Lung (tissue), 12 donors: ENCODE measurements around the gene CSNK1G2. TPM values are rescaled to one million over a fixed set of nuclear protein-coding genes. Genes with fewer than 3 reads are reported as not detected.

Experiments used
- ATAC-seq: fragments of 200-7000 bp; cut with Tn5 transposase; one replicate; pipeline ENCODE4 v1.9.1; 2020; ENCODE audit warnings: moderate number of reproducible peaks; ENCODE audit not compliant: insufficient read depth, low FRiP score
- DNase-seq, 3 donors: peaks; one replicate each; pipeline ENCODE4 v3.0.0-alpha.2; 2013 to 2017
- H3K27ac ChIP-seq, 2 donors: one replicate each; pipeline ENCODE4 v1.5.1; 2013; ENCODE audit warnings: mild to moderate bottlenecking in 2 of 2, moderate library complexity in 2 of 2, control low read depth in 1 of 2, inconsistent platforms in 1 of 2, low read depth in 1 of 2, low read length in 1 of 2
- H3K27me3 ChIP-seq, 3 donors: one replicate each; pipeline ENCODE4 v1.5.1; 2013; ENCODE audit warnings: low read length in 2 of 3; ENCODE audit not compliant: control insufficient read depth in 3 of 3, insufficient read depth in 3 of 3
- H3K36me3 ChIP-seq, 4 donors: one replicate each; pipeline ENCODE4 v1.5.1; 2013; ENCODE audit warnings: low read length in 4 of 4, mild to moderate bottlenecking in 1 of 4, moderate library complexity in 1 of 4; ENCODE audit not compliant: control insufficient read depth in 4 of 4, insufficient read depth in 4 of 4
- H3K4me1 ChIP-seq, 5 donors: one replicate each; pipeline ENCODE4 v1.5.1; 2013; ENCODE audit warnings: low read length in 5 of 5, mild to moderate bottlenecking in 2 of 5, moderate library complexity in 1 of 5; ENCODE audit not compliant: control insufficient read depth in 5 of 5, insufficient read depth in 5 of 5
- H3K4me3 ChIP-seq: one replicate; pipeline ENCODE4 v1.5.1; 2013; ENCODE audit warnings: mild to moderate bottlenecking, control low read depth, moderate library complexity
- H3K9ac ChIP-seq, 2 donors: one replicate each; pipeline ENCODE4 v1.5.1; 2013; ENCODE audit warnings: low read length in 2 of 2, control low read depth in 1 of 2; ENCODE audit not compliant: insufficient read depth in 1 of 2
- H3K9me3 ChIP-seq, 4 donors: one replicate each; pipeline ENCODE4 v1.5.1; 2013; ENCODE audit warnings: low read length in 3 of 4, mild to moderate bottlenecking in 1 of 4, moderate library complexity in 1 of 4; ENCODE audit not compliant: control insufficient read depth in 4 of 4, insufficient read depth in 3 of 4
- CTCF ChIP-seq: IDR thresholded peaks from 2 replicates; pipeline ENCODE4 v1.5.1; 2012; ENCODE audit warnings: mild to moderate bottlenecking; ENCODE audit errors: control extremely low read depth, extremely low read depth
- WGBS, 2 donors: extraction: QIAGEN DNeasy Blood & Tissue Kit; methylation state at CpG; one replicate each; pipeline ENCODE4 v1.1.7; 2013; 5-methylcytosine and 5-hydroxymethylcytosine counted together
- polyA plus RNA-seq, 2 donors: library from polyadenylated mRNA; stranded (reverse); fragments of 200-250 nt; gene quantifications; one replicate each; pipeline ENCODE4 v1.2.1, GENCODE V29; 2013
- total RNA-seq, 2 donors: library from RNA; depleted of rRNA in 1 of 2; stranded (reverse); fragments of >200 nt in 1 of 2; gene quantifications; one replicate each; pipeline ENCODE4 v1.2.1, GENCODE V29; 2014 to 2021
- donor health status: control.
- donor health status: control.
- donor health status: Bipolar disorder and iron deficiency.
- donor health status: healthy.
- donor health status: DM: yes; HTN: yes; CAD: no.

CSNK1G2 gene
- total and polyA plus RNA-seq, 4 donors: 50.0 to 80.2 (median 70.8) TPM

DNA sequence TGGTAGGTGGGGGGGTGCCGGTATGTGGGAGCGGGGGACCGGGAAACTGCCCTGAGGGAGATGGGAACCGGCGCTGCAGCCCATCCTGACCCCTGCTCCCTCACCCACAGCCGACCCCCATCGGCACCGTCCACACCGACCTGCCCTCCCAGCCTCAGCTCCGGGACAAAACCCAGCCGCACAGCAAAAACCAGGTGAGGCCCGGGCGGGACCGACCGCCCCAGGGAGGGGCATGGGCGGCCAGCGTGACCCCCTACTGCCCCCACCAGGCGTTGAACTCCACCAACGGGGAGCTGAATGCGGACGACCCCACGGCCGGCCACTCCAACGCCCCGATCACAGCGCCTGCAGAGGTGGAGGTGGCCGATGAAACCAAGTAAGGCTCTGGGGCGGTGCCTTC, 38.7 kb downstream of the CSNK1G2 start:
- no peak overlapping the region for H3K27ac ChIP-seq
- peaks cover 0 to 2% (median 0%) of the 10 kb centered on the region in 4 donors for H3K9me3 ChIP-seq
- peaks cover 0 to 4% (median 0%) of the 10 kb centered on the region in 5 donors for H3K4me1 ChIP-seq
- ATAC-seq (no peak), DNase-seq (no peak)
- peaks cover 5 to 57% (median 11%) of the 10 kb centered on the region in 4 donors for H3K36me3 ChIP-seq
- WGBS, 2 donors: 95% methylated on average over 28 of the region's 28 CpGs
- H3K27me3 ChIP-seq: no peaks in the 10 kb centered on the region
- no peak for TF ChIP-seq CTCF
- no peak overlapping the region for H3K9ac ChIP-seq
- H3K4me3 ChIP-seq: no peak overlapping the region

DNA sequence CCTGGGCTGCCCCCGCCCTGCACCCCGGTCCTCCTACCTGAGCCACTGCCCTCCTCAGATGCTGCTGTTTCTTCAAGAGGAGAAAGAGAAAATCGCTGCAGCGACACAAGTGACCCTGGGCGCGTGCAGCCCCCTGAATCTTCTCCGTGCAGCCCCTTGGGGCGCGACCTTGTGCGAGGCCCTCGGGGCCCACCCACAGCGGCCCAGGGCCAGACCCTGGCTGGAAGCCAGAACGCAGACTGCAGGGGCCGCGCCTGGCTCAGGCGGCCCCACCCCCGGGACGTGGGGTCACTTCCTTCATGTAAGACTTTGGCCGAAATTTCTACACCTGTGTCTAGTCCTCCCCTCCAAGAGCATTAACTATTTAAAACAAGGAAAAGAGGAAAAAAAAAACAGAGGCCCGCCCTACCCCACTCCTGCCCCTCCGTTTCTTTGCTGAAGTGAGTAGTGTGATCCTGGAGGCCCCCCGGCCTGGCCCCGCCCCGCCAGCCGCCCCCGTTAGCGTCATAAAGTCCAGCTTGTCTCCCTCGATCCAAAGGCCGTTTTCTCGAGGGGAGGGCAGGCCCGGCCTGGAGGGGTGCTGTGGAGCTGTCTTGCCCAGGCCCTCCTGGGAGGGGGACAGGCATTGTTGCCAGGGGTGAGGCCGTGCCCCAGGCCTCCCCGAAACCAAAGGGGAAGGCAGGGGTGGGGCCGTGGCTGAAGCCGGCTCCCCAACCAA, 39.3 kb downstream of the CSNK1G2 start:
- no peak for ATAC-seq
- 88 to 90% methylated on average over 35 of the region's 35 CpGs for WGBS, 2 donors
- Histone ChIP-seq H3K27ac (no peak overlapping the region), H3K36me3 (peaks cover 8 to 56% (median 13%) of the 10 kb centered on the region in 4 donors), H3K4me1 (no peaks in the 10 kb centered on the region), H3K9me3 (peaks cover 0 to 2% (median 0%) of the 10 kb centered on the region in 4 donors), H3K4me3 (no peak overlapping the region), H3K9ac (no peak overlapping the region), H3K27me3 (no peaks in the 10 kb centered on the region)
- TF ChIP-seq CTCF: no peak
- DNase-seq: no peak

DNA sequence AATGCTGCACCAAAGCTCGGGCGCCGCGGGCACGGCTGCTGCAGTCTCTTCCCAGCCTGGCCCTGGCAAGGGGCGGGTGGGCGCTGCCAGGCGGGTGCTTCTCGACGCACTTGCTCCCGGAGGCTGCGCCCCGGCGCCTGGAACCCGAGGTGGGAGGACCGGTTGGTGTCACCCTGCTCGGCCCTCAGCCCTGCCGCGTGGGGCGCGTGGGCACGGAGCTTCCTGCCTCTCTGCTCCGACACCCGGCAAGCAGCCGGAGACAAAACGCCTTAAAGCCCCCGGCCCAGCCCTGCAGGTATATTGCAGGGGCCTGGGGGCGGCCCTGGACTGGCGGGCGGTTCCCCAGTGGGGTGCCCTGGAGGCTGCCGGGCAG, 39.8 kb downstream of the CSNK1G2 start:
- 96 to 98% methylated on average over 26 to 31 of the region's 31 CpGs for WGBS, 2 donors
- Histone ChIP-seq H3K9ac (no peak overlapping the region), H3K27me3 (no peaks in the 10 kb centered on the region), H3K4me1 (no peaks in the 10 kb centered on the region), H3K9me3 (peaks cover 0 to 2% (median 0%) of the 10 kb centered on the region in 4 donors), H3K27ac (no peak overlapping the region), H3K36me3 (peaks cover 8 to 58% (median 15%) of the 10 kb centered on the region in 4 donors), H3K4me3 (no peak overlapping the region)
- no peak for DNase-seq
- no peak for ATAC-seq
- no peak for TF ChIP-seq CTCF
